A549 (cell line): Measurements from ENCODE around the gene FGD5. TPM values are rescaled to one million over a fixed set of nuclear protein-coding genes. Genes with fewer than 3 reads are reported as not detected.

Experiments used
- ATAC-seq, 2 experiments: fragments of 200-7000 bp in 1 of 2; fragments of >200 bp in 1 of 2; cut with Nextera tagmentation in 1 of 2; cut with Tn5 transposase in 1 of 2; 3 replicates each; pipeline versions ENCODE4 v1.8.0 to v1.9.1; 2018 to 2020; ENCODE audit warnings: mild to moderate bottlenecking in 1 of 2, moderate library complexity in 1 of 2
- CTCF ChIA-PET: fragments of 300-600 bp; sonication (Branson Sonifier 250); formaldehyde crosslinking; extraction: SDS; loops from one replicate; lab custom pipeline; 2021; ENCODE audit warnings: antibody characterized with exemption, inconsistent platforms; lab: Yijun Ruan, JAX
- POLR2A ChIA-PET: fragments of 350-600 bp; formaldehyde crosslinking; extraction: SDS; loops from one replicate; lab custom pipeline; 2021; ENCODE audit warnings: antibody characterized with exemption, inconsistent platforms; lab: Yijun Ruan, JAX
- DNase-seq, 2 experiments: peaks; one replicate each; pipeline versions ENCODE4 v3.0.0 to v3.0.0-alpha.2; 2011 to 2016; ENCODE audit warnings: low read depth in 1 of 2, low spot score in 1 of 2
- FAIRE-seq: peaks from 2 replicates; lab custom pipeline; 2011; peaks lifted over from hg19 to GRCh38; lab: Jason Lieb, UNC
- H3K27ac ChIP-seq, 2 experiments: fragments of >200 bp; sonication (Bioruptor Twin); formaldehyde crosslinking; 3 replicates each; pipeline ENCODE4 v1.5.1; 2016 to 2017
- H3K4me1 ChIP-seq: fragments of >200 bp; sonication (Bioruptor Twin); formaldehyde crosslinking; 3 replicates; pipeline ENCODE4 v1.6.1; 2016
- H3K4me2 ChIP-seq: fragments of >200 bp; sonication (Bioruptor Twin); formaldehyde crosslinking; 3 replicates; pipeline ENCODE4 v1.6.1; 2016
- H3K4me3 ChIP-seq: fragments of >200 bp; sonication (Bioruptor Twin); formaldehyde crosslinking; 3 replicates; pipeline ENCODE4 v1.5.1; 2016
- H3K9me3 ChIP-seq: fragments of >200 bp; sonication (Bioruptor Twin); formaldehyde crosslinking; 3 replicates; pipeline ENCODE4 v1.6.1; 2016
- CEBPB ChIP-seq, 2 experiments: fragments of >200 bp in 1 of 2; sonication (Bioruptor Twin) in 1 of 2; formaldehyde crosslinking in 1 of 2; IDR thresholded peaks; 2 replicates each; pipeline ENCODE4 v1.6.1; 2012 to 2016
- CHD2 ChIP-seq: fragments of 150-350 bp; IDR thresholded peaks from 2 replicates; pipeline ENCODE4 v1.6.1; 2014; ENCODE audit warnings: low read length; ENCODE audit not compliant: partially characterized antibody
- ESRRA ChIP-seq: fragments of 150-350 bp; IDR thresholded peaks from 2 replicates; pipeline ENCODE4 v1.6.1; 2014; ENCODE audit warnings: mild to moderate bottlenecking, low read length, borderline replicate concordance
- HDAC2 ChIP-seq: fragments of 200-600 bp; sonication (generic); IDR thresholded peaks from 2 replicates; pipeline ENCODE4 v1.6.1; 2016
- HEYL ChIP-seq: fragments of 250-450 bp; sonication (Bioruptor Pico); IDR thresholded peaks from 2 replicates; pipeline ENCODE4 v1.8.0; 2021; ENCODE audit warnings: mild to moderate bottlenecking, moderate library complexity
- HOXA7 ChIP-seq: fragments of 250-450 bp; sonication (Bioruptor Pico); IDR thresholded peaks from 2 replicates; pipeline ENCODE4 v1.5.0; 2020; ENCODE audit warnings: mild to moderate bottlenecking, moderate library complexity
- HOXB13 ChIP-seq: fragments of 250-450 bp; sonication (Bioruptor Pico); IDR thresholded peaks from 2 replicates; pipeline ENCODE4 v1.5.0; 2020; ENCODE audit warnings: low read depth, mild to moderate bottlenecking, moderate library complexity
- JUNB ChIP-seq: fragments of >200 bp; sonication (Bioruptor Twin); formaldehyde crosslinking; IDR thresholded peaks from 2 replicates; pipeline ENCODE4 v1.6.1; 2016
- MYC ChIP-seq: IDR thresholded peaks from 2 replicates; pipeline ENCODE4 v1.6.1; 2012; ENCODE audit warnings: mild to moderate bottlenecking, inconsistent platforms, low read length, improper control_type of control experiment, borderline replicate concordance
- NR3C1 ChIP-seq: fragments of >200 bp; sonication (Bioruptor Twin); formaldehyde crosslinking; IDR thresholded peaks from 3 replicates; pipeline ENCODE4 v1.6.1; 2017
- PHF8 ChIP-seq: fragments of 200-600 bp; sonication (generic); IDR thresholded peaks from 2 replicates; pipeline ENCODE4 v1.6.1; 2016; ENCODE audit warnings: low read depth, mild to moderate bottlenecking, antibody characterized with exemption, moderate library complexity, borderline replicate concordance
- POLR2AphosphoS2 ChIP-seq: conservative IDR thresholded peaks from 2 replicates; pipeline ENCODE4 v1.6.1; 2012; ENCODE audit warnings: low read length, improper control_type of control experiment, inconsistent platforms
- SREBF2 ChIP-seq: fragments of 450-650 bp; IDR thresholded peaks from 2 replicates; pipeline ENCODE4 v1.6.1; 2014; ENCODE audit warnings: mild to moderate bottlenecking, moderate library complexity
- TP53 ChIP-seq: fragments of 250-450 bp; sonication (Bioruptor Pico); IDR thresholded peaks from 2 replicates; pipeline ENCODE4 v1.5.0; 2021; ENCODE audit warnings: mild to moderate bottlenecking, moderate library complexity
- ZFP36 ChIP-seq: fragments of 450-650 bp; IDR thresholded peaks from 2 replicates; pipeline ENCODE4 v1.6.1; 2014; ENCODE audit warnings: borderline replicate concordance; ENCODE audit not compliant: partially characterized antibody
- ZSCAN20 ChIP-seq: fragments of 250-450 bp; sonication (Bioruptor Pico); IDR thresholded peaks from 2 replicates; pipeline ENCODE4 v1.8.0; 2022; ENCODE audit warnings: mild to moderate bottlenecking, moderate library complexity
- WGBS: methylation state at CpG from one replicate; pipeline ENCODE4 v1.1.6; 2017; ENCODE audit errors: missing lambda C conversion rate; 5-methylcytosine and 5-hydroxymethylcytosine counted together
- polyA plus RNA-seq, 4 experiments: library from polyadenylated mRNA; depleted of rRNA in 3 of 4; stranded (reverse); fragments of >200 nt; fragmentation: RNase III in 1 of 4; extraction: RNeasy Plus Mini Kit Qiagen cat#74134 plus additional on column Dnase treatment in 1 of 4; gene quantifications; 2 replicates in 3 of 4; 3 replicates in 1 of 4; pipeline ENCODE4 v1.2.3, GENCODE V29; 2011 to 2017
- TF ChIP-seq, protein P1 (sequence below): IDR thresholded peaks from 2 replicates; pipeline ENCODE4 v1.6.1; 2012
- TF ChIP-seq, protein P2 (sequence below): fragments of >200 bp; sonication (Bioruptor Twin); formaldehyde crosslinking; IDR thresholded peaks from 2 replicates; pipeline ENCODE4 v1.6.1; 2016
- TF ChIP-seq, protein P3 (sequence below): fragments of 450-650 bp; IDR thresholded peaks from 2 replicates; pipeline ENCODE4 v1.6.1; 2014; ENCODE audit warnings: antibody characterized with exemption
- TF ChIP-seq, protein P4 (sequence below): fragments of 200-600 bp; sonication (generic); IDR thresholded peaks from 2 replicates; pipeline ENCODE4 v1.6.1; 2016; ENCODE audit warnings: antibody characterized with exemption, mild to moderate bottlenecking, moderate library complexity
- TF ChIP-seq, protein P5 (sequence below): fragments of 250-450 bp; sonication (Bioruptor Pico); IDR thresholded peaks from 2 replicates; pipeline ENCODE4 v1.5.0; 2020; ENCODE audit warnings: low read depth, mild to moderate bottlenecking, moderate library complexity
- TF ChIP-seq, protein P6 (sequence below): IDR thresholded peaks from 2 replicates; pipeline ENCODE4 v1.6.1; 2012
- TF ChIP-seq, protein P7 (sequence below): fragments of 250-450 bp; sonication (Bioruptor Pico); IDR thresholded peaks from 2 replicates; pipeline ENCODE4 v1.5.0; 2021; ENCODE audit warnings: mild to moderate bottlenecking, moderate library complexity, borderline replicate concordance

FGD5 gene
- polyA plus RNA-seq, 2 of the 4 experiments (the other 2 are of a cell fraction) = 0.16 TPM; not detected in 1

DNA sequence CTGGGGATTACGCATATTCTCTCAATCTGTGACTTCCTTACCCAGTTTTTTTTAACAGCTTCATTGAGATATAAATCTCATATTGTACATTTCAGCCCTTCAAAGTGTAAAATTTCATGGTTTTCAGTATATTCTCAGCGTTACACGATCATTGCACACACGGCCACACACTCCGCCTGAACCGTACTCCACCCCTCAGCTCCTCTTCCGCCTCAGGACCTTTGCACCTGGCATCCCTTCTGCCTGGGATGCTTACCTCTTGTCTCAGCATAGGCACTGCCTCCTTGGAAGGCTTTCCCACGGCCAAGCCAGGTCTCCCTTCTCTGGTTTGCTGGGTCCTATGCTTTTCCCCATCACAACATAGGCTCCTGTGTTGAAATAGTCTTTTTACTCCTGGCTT lies 71.2 kb downstream of the FGD5 start:
- no peak for FAIRE-seq
- Histone ChIP-seq H3K4me3 (no peak overlapping the region), H3K27ac (no peak overlapping the region), H3K9me3 (no peaks in the 10 kb centered on the region)
- 65% methylated on average over 8 of the region's 8 CpGs for WGBS
- POLR2A ChIA-PET = no interaction called here
- ATAC-seq = no peak
- TF ChIP-seq, protein P1, sequence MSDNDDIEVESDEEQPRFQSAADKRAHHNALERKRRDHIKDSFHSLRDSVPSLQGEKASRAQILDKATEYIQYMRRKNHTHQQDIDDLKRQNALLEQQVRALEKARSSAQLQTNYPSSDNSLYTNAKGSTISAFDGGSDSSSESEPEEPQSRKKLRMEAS = no peak
- TF ChIP-seq, protein P2, sequence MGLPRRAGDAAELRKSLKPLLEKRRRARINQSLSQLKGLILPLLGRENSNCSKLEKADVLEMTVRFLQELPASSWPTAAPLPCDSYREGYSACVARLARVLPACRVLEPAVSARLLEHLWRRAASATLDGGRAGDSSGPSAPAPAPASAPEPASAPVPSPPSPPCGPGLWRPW = no peak
- no peak for TF ChIP-seq CEBPB (IDR thresholded peaks at IDR 0.05)
- no peak for TF ChIP-seq ZSCAN20 (CRISPR knock-in tag)
- TF ChIP-seq, protein P3, sequence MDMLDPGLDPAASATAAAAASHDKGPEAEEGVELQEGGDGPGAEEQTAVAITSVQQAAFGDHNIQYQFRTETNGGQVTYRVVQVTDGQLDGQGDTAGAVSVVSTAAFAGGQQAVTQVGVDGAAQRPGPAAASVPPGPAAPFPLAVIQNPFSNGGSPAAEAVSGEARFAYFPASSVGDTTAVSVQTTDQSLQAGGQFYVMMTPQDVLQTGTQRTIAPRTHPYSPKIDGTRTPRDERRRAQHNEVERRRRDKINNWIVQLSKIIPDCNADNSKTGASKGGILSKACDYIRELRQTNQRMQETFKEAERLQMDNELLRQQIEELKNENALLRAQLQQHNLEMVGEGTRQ = no peak
- no peak for TF ChIP-seq HEYL
- TF ChIP-seq CHD2 = no peak
- no peak for TF ChIP-seq PHF8
- TF ChIP-seq, protein P4, sequence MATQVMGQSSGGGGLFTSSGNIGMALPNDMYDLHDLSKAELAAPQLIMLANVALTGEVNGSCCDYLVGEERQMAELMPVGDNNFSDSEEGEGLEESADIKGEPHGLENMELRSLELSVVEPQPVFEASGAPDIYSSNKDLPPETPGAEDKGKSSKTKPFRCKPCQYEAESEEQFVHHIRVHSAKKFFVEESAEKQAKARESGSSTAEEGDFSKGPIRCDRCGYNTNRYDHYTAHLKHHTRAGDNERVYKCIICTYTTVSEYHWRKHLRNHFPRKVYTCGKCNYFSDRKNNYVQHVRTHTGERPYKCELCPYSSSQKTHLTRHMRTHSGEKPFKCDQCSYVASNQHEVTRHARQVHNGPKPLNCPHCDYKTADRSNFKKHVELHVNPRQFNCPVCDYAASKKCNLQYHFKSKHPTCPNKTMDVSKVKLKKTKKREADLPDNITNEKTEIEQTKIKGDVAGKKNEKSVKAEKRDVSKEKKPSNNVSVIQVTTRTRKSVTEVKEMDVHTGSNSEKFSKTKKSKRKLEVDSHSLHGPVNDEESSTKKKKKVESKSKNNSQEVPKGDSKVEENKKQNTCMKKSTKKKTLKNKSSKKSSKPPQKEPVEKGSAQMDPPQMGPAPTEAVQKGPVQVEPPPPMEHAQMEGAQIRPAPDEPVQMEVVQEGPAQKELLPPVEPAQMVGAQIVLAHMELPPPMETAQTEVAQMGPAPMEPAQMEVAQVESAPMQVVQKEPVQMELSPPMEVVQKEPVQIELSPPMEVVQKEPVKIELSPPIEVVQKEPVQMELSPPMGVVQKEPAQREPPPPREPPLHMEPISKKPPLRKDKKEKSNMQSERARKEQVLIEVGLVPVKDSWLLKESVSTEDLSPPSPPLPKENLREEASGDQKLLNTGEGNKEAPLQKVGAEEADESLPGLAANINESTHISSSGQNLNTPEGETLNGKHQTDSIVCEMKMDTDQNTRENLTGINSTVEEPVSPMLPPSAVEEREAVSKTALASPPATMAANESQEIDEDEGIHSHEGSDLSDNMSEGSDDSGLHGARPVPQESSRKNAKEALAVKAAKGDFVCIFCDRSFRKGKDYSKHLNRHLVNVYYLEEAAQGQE = no peak
- TF ChIP-seq, protein P5, sequence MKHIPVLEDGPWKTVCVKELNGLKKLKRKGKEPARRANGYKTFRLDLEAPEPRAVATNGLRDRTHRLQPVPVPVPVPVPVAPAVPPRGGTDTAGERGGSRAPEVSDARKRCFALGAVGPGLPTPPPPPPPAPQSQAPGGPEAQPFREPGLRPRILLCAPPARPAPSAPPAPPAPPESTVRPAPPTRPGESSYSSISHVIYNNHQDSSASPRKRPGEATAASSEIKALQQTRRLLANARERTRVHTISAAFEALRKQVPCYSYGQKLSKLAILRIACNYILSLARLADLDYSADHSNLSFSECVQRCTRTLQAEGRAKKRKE (CRISPR knock-in tag) = no peak
- no peak for TF ChIP-seq HOXB13 (CRISPR knock-in tag)
- no peak for TF ChIP-seq POLR2AphosphoS2
- TF ChIP-seq, protein P6, sequence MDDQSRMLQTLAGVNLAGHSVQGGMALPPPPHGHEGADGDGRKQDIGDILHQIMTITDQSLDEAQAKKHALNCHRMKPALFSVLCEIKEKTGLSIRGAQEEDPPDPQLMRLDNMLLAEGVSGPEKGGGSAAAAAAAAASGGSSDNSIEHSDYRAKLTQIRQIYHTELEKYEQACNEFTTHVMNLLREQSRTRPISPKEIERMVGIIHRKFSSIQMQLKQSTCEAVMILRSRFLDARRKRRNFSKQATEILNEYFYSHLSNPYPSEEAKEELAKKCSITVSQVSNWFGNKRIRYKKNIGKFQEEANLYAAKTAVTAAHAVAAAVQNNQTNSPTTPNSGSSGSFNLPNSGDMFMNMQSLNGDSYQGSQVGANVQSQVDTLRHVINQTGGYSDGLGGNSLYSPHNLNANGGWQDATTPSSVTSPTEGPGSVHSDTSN = no peak
- TF ChIP-seq, all 56 proteins: peak for 0
- no peak for DNase-seq
- Histone ChIP-seq H3K4me1 (no peaks in the 10 kb centered on the region), H3K4me2 (no peak overlapping the region)
- CTCF ChIA-PET = interaction anchor here (1.0 to 3.5 kb wide), 4 partner anchors 10 to 31 kb away, joined by 3 to 12 read pairs (median 4); no protein-coding TSS in a partner anchor

DNA sequence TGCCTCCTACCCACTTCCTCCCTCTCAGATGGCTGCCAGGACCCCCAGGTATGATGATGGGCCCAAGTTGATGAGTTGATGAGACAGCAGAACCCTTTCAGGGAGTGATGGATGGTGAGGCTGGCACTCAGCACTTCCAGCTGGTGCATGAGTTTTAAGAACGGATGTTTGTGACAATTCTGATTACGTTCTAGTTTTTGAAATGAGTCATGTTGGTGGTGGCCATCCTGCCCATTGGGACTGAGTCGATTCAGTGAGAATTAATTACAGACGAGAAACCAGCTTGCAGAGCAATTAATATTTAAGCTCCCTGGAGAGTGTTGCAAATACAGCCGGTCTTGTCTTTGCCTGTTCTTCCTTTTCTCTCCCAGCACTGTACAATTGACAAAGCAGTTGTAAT lies 71.7 kb downstream of the FGD5 start:
- FAIRE-seq = no peak
- TF ChIP-seq TP53 (CRISPR knock-in tag) = no peak
- TF ChIP-seq, protein P7, sequence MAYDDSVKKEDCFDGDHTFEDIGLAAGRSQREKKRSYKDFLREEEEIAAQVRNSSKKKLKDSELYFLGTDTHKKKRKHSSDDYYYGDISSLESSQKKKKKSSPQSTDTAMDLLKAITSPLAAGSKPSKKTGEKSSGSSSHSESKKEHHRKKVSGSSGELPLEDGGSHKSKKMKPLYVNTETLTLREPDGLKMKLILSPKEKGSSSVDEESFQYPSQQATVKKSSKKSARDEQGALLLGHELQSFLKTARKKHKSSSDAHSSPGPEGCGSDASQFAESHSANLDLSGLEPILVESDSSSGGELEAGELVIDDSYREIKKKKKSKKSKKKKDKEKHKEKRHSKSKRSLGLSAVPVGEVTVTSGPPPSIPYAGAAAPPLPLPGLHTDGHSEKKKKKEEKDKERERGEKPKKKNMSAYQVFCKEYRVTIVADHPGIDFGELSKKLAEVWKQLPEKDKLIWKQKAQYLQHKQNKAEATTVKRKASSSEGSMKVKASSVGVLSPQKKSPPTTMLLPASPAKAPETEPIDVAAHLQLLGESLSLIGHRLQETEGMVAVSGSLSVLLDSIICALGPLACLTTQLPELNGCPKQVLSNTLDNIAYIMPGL (CRISPR knock-in tag) = no peak
- no peak for TF ChIP-seq ESRRA
- TF ChIP-seq, protein P5 (CRISPR knock-in tag) = no peak
- no peak for TF ChIP-seq JUNB
- TF ChIP-seq HOXA7 (CRISPR knock-in tag) = no peak
- no peak for TF ChIP-seq NR3C1
- TF ChIP-seq SREBF2 = no peak
- no peak for TF ChIP-seq MYC
- TF ChIP-seq, protein P6 = no peak
- no peak for TF ChIP-seq CHD2
- no peak for TF ChIP-seq HDAC2
- no peak for TF ChIP-seq ZFP36

More for the DNA sequence above, 71.7 kb downstream of the FGD5 start:
- no peak overlapping the region for H3K4me2 ChIP-seq
- DNase-seq = no peak
- no peak overlapping the region for H3K27ac ChIP-seq
- no peak overlapping the region for H3K4me3 ChIP-seq
- no peaks in the 10 kb centered on the region for H3K4me1 ChIP-seq
- H3K9me3 ChIP-seq = no peaks in the 10 kb centered on the region
- ATAC-seq = no peak
- ChIA-PET CTCF (interaction anchor here (3.5 kb wide), 1 partner anchor 30 kb away, joined by 12 read pairs; no protein-coding TSS in a partner anchor), POLR2A (no interaction called here)
- WGBS = 51% methylated on average over 5 of the region's 5 CpGs
